Astrocyte (in vitro differentiated cells and primary cell): ENCODE results near the gene CEP57.
A peak's percentile ranks its signal among the peaks of the same experiment; 100 is the strongest.

Experiments used
- EZH2 ChIP-seq: IDR thresholded peaks from 2 replicates; pipeline ENCODE4 v1.6.1; 2012; ENCODE audit warnings: mild to moderate bottlenecking, low read length, inconsistent platforms; ENCODE audit not compliant: insufficient read depth
- TF ChIP-seq, protein P1 (sequence below): IDR thresholded peaks from 2 replicates; pipeline ENCODE4 v1.5.1; 2011; ENCODE audit warnings: low read depth, mild to moderate bottlenecking, inconsistent platforms, low read length, moderate library complexity; ENCODE audit not compliant: insufficient read depth

DNA sequence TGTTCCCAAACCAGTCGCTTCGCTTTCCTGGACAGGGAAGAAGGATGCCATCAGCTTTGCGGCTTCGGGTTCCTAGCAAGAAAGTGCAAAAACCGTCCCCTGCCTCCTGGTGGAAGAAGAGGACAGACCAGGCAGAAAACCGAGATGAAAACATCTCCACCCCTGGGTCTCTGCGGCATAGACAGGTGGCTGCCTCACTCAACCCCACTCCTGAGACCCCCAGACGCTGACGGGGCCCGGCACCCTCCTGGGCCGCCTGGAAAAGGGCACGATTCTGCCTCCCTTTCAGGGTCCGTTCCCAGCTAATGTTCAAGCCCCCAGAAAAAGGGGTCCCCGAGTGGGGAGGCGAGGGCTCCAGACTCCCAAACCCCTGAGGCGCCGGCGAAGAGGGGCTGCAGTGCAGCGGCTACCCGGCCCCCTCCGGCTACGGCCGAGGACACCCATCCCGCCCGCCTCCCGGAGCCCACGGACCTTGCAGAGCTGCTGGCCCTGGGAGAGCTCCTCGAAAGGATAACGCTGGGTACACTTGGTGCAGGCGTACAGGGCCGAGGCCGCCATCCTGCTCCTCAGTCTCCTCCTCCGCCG lies 1.3 kb upstream of the CEP57 start:
- TF ChIP-seq EZH2: no peak
- TF ChIP-seq, protein P1, sequence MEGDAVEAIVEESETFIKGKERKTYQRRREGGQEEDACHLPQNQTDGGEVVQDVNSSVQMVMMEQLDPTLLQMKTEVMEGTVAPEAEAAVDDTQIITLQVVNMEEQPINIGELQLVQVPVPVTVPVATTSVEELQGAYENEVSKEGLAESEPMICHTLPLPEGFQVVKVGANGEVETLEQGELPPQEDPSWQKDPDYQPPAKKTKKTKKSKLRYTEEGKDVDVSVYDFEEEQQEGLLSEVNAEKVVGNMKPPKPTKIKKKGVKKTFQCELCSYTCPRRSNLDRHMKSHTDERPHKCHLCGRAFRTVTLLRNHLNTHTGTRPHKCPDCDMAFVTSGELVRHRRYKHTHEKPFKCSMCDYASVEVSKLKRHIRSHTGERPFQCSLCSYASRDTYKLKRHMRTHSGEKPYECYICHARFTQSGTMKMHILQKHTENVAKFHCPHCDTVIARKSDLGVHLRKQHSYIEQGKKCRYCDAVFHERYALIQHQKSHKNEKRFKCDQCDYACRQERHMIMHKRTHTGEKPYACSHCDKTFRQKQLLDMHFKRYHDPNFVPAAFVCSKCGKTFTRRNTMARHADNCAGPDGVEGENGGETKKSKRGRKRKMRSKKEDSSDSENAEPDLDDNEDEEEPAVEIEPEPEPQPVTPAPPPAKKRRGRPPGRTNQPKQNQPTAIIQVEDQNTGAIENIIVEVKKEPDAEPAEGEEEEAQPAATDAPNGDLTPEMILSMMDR: peak; percentile 23
